ENCODE measurements around the gene HAPLN3.

Gene HAPLN3

GRCh38 chr15:88909956-88910831 lies 14.8 kb upstream of the HAPLN3 start:
- no peak for FAIRE-seq

DNA sequence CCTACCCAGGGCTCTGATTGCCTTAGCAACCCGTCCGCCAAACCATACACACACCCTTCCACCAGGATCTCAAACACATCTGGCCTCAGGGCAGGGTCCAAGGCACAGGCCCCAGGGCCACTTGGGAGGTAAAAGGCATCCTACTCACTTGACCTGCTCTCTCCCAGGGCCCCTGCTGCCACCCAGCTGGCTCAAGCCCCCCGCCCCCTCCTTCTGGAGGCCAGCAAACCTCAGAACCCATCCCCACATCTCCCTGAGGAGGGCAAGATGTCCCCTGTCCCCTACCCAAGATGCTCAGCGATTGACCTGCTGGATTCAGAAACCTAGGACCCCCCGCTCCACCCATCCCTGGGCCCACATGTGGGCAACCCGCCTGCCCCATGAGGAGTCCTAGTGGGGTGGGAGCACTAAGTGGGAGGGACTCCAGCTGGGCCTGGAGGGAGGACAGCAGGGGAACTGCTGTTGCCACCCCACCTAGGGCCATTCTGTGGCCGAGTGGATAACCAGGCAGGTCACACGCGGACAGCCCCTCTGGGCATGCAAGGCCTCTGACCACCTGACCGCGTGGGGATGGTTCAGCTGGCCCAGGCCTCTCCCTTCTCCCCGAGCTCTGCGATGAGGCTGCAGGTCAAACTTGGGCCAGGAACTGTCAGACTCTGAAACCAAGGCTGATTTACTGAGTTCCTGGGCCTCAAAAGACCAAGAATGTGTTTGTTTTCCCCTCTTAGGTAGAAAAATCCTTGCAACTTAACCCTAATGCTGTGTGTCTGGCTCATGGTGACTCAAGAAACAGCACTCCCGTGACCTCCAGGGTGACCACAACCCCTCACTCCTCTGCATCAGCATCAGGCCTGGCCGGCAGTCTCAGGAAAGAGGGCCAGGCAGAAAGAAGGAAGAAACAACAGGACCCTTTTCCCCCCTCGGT lies 13.6 kb upstream of the HAPLN3 start:
- FAIRE-seq = no peak

DNA sequence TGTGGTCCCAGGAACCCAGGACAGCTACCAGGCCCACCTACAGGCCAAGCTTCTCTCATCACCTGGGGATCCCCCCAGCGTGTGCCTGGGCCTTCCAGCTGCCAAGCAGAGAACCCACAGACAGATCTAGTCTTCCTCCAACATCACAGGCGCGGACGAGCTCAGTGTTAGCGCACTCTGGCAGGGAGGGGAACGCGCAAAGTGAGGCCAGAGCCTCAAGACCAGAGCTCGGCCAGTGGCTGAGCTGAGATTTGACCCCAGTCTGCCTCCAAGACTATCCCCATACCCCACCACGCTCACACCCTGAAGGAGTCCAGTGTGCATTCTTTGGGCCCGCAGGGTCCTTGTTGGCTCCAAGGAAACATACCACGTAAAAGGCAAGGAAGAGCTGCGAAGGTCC lies 12.8 kb upstream of the HAPLN3 start:
- no peak for FAIRE-seq

- no peak for FAIRE-seq
Measured at GRCh38 chr15:88907111-88907510, 11.8 kb upstream of the HAPLN3 start.

DNA sequence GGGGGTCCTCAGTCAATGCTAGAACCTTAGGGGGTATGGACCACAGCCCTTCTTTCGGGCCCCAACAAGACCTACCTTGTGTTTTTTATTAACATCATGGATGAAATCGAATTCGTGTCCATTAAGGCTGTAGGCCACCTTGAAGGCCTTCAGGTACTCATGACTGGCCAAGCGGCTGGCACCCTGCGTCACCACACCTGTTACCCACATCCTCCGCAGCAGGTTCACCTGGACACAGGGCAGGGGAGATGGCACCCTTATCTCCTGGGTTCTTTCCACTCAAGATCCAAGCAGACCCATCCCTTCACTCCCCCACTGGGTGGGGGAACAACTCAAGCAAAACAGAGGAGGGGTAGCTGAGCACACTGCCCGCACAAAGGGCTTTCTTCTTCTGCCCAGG lies 11.2 kb upstream of the HAPLN3 start:
- FAIRE-seq = no peak

DNA sequence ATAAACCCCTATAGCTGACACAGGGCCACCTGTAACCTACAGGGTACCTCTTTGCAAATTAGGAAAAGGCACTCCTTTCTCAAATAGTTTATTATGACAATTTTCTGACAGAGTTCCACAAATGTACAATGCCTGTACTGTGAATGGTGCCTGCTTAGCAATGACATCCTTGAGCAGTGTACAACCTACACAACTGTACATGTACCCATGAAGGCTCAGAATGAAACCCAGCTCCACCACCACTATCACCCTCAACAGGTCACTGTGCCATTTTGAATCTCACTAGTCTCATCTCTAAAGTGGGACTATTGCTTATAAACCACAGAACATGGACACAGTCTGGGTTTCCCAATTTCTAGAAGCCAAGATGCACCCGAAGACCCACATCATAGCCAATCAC lies 10.8 kb upstream of the HAPLN3 start:
- no peak for FAIRE-seq

DNA sequence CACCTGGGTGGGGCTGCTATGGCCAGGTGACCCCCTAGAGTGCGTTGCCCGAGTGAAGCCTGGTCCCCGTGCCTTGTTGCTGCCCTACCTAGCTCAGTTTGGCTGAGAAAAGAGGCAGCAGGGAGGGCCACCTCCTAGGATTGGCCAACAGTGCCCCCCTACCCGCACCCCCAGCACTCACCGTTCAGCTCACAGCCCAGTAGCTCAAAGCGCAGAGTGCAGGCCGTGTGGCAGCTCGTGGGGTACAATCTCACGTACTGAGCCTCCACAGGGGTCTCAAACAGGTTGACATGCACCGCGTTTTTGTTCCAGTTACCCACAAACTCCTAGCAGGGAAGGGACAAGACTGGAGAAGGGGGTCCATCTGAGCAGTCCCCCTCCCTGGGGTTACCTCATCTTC lies 10.2 kb upstream of the HAPLN3 start:
- no peak for FAIRE-seq

DNA sequence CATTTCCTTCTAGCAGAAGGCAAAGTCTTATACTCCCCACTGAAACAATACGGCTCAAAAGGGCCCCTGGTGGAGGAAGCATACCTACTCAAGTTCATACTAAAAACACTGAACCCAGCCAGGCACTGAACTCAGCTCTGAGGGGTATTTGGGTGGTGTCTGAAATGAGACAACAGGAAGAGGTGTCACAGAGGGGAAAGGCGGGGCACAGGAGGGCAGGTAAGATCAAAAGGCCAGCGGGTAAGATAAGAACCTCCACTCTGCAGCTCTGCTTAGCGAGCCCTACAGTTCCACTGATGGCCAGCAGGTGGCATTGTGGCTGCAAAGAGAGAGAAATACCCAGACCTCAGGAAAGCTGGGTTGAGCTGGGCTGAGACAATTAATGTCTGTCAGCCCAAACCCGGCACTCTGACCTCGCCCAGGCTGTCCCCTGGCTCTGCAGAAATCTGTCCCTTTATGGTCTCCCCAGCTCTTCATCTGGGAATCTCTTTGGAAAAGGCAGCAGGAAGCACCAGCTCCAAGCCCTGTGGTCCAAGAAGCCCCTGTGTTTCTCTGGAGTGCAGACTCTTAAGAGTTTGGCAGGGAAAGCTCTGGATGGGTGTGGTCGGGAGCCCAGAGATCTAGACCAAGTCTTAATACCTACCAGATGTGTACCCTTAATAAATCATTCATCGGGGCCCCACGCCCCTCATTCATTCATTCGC lies 9.4 kb upstream of the HAPLN3 start:
- FAIRE-seq = no peak

DNA sequence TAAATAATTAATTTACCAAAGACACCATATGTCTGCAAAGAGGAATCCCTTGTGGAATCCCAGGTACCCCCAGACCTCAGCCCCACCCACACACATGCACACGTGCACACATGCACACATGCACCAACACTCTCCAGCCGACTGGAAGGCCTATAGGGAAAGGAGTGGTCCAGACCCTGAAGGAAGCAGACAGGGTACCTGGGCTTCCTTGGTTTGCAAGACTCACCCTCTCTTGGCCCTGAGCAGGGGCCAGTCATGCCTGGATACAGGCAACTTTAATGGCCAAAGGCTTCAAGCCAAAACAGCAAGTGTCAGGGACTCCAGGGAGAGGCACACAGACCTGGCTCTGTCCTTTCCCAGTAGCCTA lies 8.9 kb upstream of the HAPLN3 start:
- FAIRE-seq = no peak

DNA sequence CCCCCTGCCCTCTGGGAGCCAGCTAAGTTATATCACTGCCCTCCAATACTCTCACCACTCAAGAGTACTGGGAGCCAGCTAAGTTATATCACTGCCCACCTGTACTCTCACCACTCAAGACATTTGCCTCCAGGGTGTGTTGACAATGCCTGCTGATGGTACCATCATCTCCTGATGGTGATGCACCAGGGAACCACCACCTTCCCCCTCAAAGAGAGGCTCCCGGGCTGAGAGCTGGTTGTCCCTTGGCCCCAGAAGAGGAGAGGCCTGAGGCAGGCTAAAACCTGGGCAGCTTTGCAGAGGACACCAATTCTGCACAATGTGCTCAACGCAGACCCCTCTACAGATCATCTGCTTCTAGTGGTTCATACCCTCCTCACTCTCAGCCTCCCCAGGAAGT lies 7.5 kb upstream of the HAPLN3 start:
- FAIRE-seq = no peak

GRCh38 chr15:88902221-88902835 lies 7.0 kb upstream of the HAPLN3 start:
- no peak for FAIRE-seq

- FAIRE-seq = no peak
Measured at GRCh38 chr15:88901508-88902220, 6.3 kb upstream of the HAPLN3 start.

DNA sequence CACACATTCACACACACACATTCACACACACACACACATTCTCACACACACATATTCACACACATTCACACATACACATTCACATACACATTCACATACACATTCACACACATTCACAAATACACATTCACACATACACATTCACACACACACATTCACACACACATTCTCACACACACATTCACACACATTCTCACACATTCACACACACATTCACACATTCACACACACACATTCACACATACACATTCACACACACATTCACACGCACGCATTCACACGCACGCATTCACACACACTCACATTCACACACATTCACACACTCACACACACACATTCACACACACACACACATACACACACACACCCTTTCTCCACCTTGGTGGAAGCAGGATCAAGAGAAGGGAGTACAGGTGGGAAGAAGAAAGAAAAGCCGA lies 5.7 kb upstream of the HAPLN3 start:
- FAIRE-seq = no peak

GRCh38 chr15:88900309-88900981 lies 5.1 kb upstream of the HAPLN3 start:
- FAIRE-seq = no peak

DNA sequence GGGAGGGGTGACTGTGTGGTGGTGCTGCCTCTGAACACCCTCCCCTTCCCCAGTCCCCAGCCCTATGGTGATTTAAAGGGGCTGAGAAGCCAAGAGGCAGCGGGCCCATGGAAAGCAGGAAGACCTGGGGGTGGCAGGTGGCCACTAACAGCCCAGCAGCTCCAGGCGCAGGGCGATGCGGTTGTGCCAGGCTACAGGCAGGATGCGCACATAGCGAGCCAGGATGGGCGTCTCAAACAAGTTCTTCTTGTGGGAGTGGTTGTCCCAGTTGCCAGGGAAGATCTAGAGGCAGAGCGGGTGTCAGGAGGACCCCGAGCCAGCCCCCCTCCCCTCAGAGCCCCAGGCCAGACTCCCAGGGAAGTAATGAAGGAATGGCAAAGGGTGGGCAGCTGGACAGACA lies 3.9 kb upstream of the HAPLN3 start:
- no peak for FAIRE-seq

GRCh38 chr15:88898736-88899135 lies 3.4 kb upstream of the HAPLN3 start:
- FAIRE-seq = no peak

- peak; percentile 97 for FAIRE-seq
Measured at GRCh38 chr15:88897456-88898194, 2.3 kb upstream of the HAPLN3 start.

DNA sequence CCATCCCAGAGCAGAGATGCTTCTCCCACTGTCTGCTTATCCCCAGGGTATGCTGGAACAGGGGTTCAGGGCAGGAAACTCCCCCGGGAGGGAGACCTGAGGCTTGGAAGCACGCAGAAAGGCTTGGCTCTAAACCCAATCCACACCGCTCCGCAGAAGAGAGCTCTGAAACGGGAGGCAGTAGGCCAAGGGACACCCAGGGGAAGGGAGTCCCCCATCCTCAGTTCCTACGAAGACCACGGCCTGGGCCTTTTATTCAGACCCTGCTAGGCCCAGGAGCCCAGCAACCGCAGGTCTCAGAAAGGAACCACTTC lies 1.8 kb upstream of the HAPLN3 start:
- no peak for FAIRE-seq

DNA sequence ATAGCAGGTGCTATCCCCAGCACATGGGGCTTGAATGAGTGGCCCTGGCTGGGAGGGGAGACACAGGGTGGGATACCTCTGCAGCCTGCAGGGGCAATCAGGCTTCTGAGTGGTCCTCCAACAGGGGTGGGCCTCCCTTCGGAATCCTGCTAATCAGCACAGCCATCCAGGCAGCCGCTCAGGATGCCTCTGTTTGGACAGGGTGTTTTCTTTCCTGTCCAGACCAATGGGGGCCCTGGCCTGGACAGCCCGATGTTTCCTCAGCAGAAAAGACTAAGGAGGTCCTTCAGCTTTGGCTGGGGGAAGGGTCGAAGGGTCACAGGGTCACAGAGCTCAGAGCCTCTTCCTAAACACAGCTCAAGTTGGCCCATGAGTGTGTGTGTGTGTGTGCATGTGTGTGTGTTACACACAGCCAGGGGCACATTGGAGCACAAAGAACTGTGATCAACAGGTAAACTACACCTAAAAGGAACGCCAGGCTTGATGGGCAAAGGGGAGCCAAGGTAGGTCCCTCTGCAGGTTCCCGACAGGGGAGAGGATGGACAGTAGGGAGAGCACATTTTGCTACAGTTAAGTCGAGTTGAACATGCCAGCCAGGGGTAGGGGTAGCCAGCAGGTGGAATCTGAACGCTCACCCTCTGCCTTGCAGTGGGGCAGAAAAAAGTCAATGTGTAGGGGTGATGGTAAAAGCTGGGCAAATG lies 1.1 kb upstream of the HAPLN3 start:
- FAIRE-seq = no peak

DNA sequence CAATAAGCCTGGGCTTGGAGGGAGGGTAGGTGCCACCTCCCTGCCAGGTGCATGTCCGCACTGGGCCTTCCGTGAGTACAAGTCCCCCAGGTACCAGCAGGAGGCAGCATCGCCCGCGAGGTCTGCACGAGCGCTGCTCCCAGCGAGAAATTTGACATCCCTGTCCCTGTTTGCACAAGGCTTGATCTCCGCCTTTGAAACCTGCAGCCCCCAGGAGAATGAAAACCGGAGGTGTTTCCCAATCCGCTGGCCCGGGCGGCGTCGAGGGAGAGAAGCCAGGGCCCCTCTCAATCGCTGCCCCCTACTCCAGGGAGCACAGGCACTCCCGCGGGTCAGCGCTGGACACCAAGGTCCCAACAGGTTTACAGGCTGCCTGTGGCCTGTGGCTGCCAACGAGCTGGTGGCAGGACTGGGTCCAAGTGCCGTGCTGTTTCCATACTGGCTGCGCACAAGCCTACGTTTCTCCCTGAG lies 961 bp downstream of the HAPLN3 start:
- FAIRE-seq = no peak
